Endothelial cell of umbilical vein (primary cell): Measurements from ENCODE around the gene KDM4C. TPM values are rescaled to one million over a fixed set of nuclear protein-coding genes. Genes with fewer than 3 reads are reported as not detected.

Experiments
- BruUV-seq: library from RNA; stranded (reverse); fragments of 400-500 nt; replicated peaks from 2 replicates; lab custom pipeline; 2021; lab: Mats Ljungman, UMichigan
- CTCF ChIA-PET: fragments of 300-600, 350-600 bp; sonication (Branson Sonifier 250); formaldehyde crosslinking; loops from one replicate; lab custom pipeline; 2021; ENCODE audit warnings: antibody characterized with exemption, inconsistent platforms; lab: Charles Lee
- POLR2A ChIA-PET: fragments of 300-600, 350-600 bp; sonication (Branson Sonifier 250); formaldehyde crosslinking; loops from one replicate; lab custom pipeline; 2021; ENCODE audit warnings: antibody characterized with exemption, inconsistent platforms; lab: Charles Lee
- DNase-seq: peaks from one replicate; pipeline ENCODE4 v3.0.0-alpha.2; 2011; ENCODE audit warnings: low read depth, low spot score
- FAIRE-seq: peaks from 2 replicates; lab custom pipeline; 2011; peaks lifted over from hg19 to GRCh38; lab: Jason Lieb, UNC
- H2AFZ ChIP-seq: 2 replicates; pipeline ENCODE4 v1.6.0; 2012; ENCODE audit warnings: low read depth, low read length, control low read depth, inconsistent platforms
- H3K27ac ChIP-seq: 2 replicates; pipeline ENCODE4 v1.5.1; 2011; ENCODE audit warnings: low read depth, mild to moderate bottlenecking, control low read depth, low read length, moderate library complexity; ENCODE audit not compliant: insufficient read depth
- H3K27me3 ChIP-seq, 2 experiments: 2 replicates each; pipeline versions ENCODE4 v1.6.0 to v1.6.1; 2011; ENCODE audit warnings: low read length in 2 of 2, mixed read lengths in 1 of 2; ENCODE audit not compliant: control insufficient read depth in 2 of 2, insufficient read depth in 2 of 2
- H3K36me3 ChIP-seq, 2 experiments: 2 replicates in 1 of 2; 3 replicates in 1 of 2; pipeline ENCODE4 v1.5.1; 2011; ENCODE audit warnings: low read length in 2 of 2, mild to moderate bottlenecking in 1 of 2, moderate library complexity in 1 of 2; ENCODE audit not compliant: control insufficient read depth in 2 of 2, insufficient read depth in 2 of 2; ENCODE audit errors: extremely low read depth in 1 of 2
- H3K4me1 ChIP-seq: 3 replicates; pipeline ENCODE4 v1.5.1; 2011; ENCODE audit warnings: mild to moderate bottlenecking, low read length; ENCODE audit not compliant: control insufficient read depth, insufficient read depth; ENCODE audit errors: extremely low read depth
- H3K4me2 ChIP-seq: 2 replicates; pipeline ENCODE4 v1.6.1; 2011; ENCODE audit warnings: low read length, control low read depth, mixed read lengths; ENCODE audit not compliant: insufficient read depth
- H3K4me3 ChIP-seq, 3 experiments: fragments of 200-600 bp in 1 of 3; sonication (generic), shearing (Covaris generic) in 1 of 3; replicated peaks in 1 of 3; 2 replicates each; pipeline ENCODE4 v1.5.1; 2011 to 2016; ENCODE audit warnings: control low read depth in 3 of 3, low read length in 3 of 3, mild to moderate bottlenecking in 2 of 3, inconsistent platforms in 1 of 3, low read depth in 1 of 3, moderate library complexity in 1 of 3; ENCODE audit not compliant: insufficient read depth in 1 of 3
- H3K79me2 ChIP-seq: 2 replicates; pipeline ENCODE4 v1.6.0; 2012; ENCODE audit warnings: low read length, inconsistent platforms; ENCODE audit not compliant: control insufficient read depth, insufficient read depth
- H3K9ac ChIP-seq: replicated peaks from 2 replicates; pipeline ENCODE3; 2011; ENCODE audit warnings: low read length, control low read depth; ENCODE audit not compliant: insufficient read depth; ENCODE audit errors: extremely low read depth
- H3K9me1 ChIP-seq: replicated peaks from 3 replicates; pipeline ENCODE4 v1.6.0; 2011; ENCODE audit warnings: mild to moderate bottlenecking, low read length; ENCODE audit not compliant: control insufficient read depth, insufficient read depth; ENCODE audit errors: extremely low read depth
- H3K9me3 ChIP-seq: replicated peaks from 2 replicates; pipeline ENCODE4 v1.5.1; 2012; ENCODE audit warnings: low read length, inconsistent platforms; ENCODE audit not compliant: control insufficient read depth, insufficient read depth
- H4K20me1 ChIP-seq: replicated peaks from 2 replicates; pipeline ENCODE3; 2011; ENCODE audit warnings: mild to moderate bottlenecking, low read length; ENCODE audit not compliant: control insufficient read depth, insufficient read depth; ENCODE audit errors: extremely low read depth
- CTCF ChIP-seq, 2 donors: IDR thresholded peaks; 1 replicate in 1 of 2; 2 replicates in 1 of 2; pipeline ENCODE4 v1.5.1; 2011; ENCODE audit warnings: low read length in 2 of 2, mild to moderate bottlenecking in 2 of 2, moderate library complexity in 2 of 2, control low read depth in 1 of 2, inconsistent platforms in 1 of 2, low read depth in 1 of 2; ENCODE audit not compliant: insufficient read depth in 1 of 2; ENCODE audit errors: extremely low read depth in 1 of 2
- EZH2 ChIP-seq: IDR thresholded peaks from 2 replicates; pipeline ENCODE4 v1.6.1; 2012; ENCODE audit warnings: borderline replicate concordance, low read depth, mild to moderate bottlenecking, moderate library complexity, low read length, inconsistent platforms; ENCODE audit not compliant: severe bottlenecking
- FOS ChIP-seq: IDR thresholded peaks from 2 replicates; pipeline ENCODE4 v1.6.1; 2011; ENCODE audit warnings: mild to moderate bottlenecking, low read length, moderate library complexity, borderline replicate concordance; ENCODE audit not compliant: insufficient read depth
- GATA2 ChIP-seq: IDR thresholded peaks from 2 replicates; pipeline ENCODE4 v1.7.0; 2011; ENCODE audit warnings: low read depth, mild to moderate bottlenecking, moderate library complexity, mixed read lengths, low read length; ENCODE audit not compliant: insufficient read length, insufficient read depth
- JUN ChIP-seq: IDR thresholded peaks from 2 replicates; pipeline ENCODE4 v1.6.1; 2011; ENCODE audit warnings: borderline replicate concordance, low read depth; ENCODE audit not compliant: insufficient read length, insufficient read depth
- MAX ChIP-seq: IDR thresholded peaks from 2 replicates; pipeline ENCODE4 v1.6.1; 2011; ENCODE audit not compliant: insufficient read depth, insufficient read length
- MYC ChIP-seq: IDR thresholded peaks from one replicate; pipeline ENCODE4 v1.6.1; 2011; ENCODE audit warnings: mild to moderate bottlenecking, low read depth, low read length
- POLR2A ChIP-seq: IDR thresholded peaks from 2 replicates; pipeline ENCODE4 v1.6.1; 2012; ENCODE audit warnings: low read depth, mild to moderate bottlenecking, control low read depth, low read length
- POLR2AphosphoS5 ChIP-seq: IDR thresholded peaks from 2 replicates; pipeline ENCODE4 v1.6.1; 2012; ENCODE audit warnings: low read depth, mild to moderate bottlenecking, control low read depth, low read length, moderate library complexity; ENCODE audit not compliant: insufficient read depth
- dilution Hi-C: fragments of 300-500 bp; cut with MboI; formaldehyde crosslinking; loops from one replicate; pipeline ENCODE4 v1.15.0; 2019; ENCODE audit warnings: low sequenced_read_pairs; ENCODE audit not compliant: extremely low pct_ligation_motif_present
- intact Hi-C: fragments of 100-400 bp; cut with micrococcal nuclease; formaldehyde crosslinking; loops from one replicate; pipeline ENCODE4 v1.10.0; 2022
- polyA plus RNA-seq, 4 experiments: library from polyadenylated mRNA; depleted of rRNA in 3 of 4; stranded (reverse) in 3 of 4; unstranded in 1 of 4; fragments of >200 nt; gene quantifications; 2 replicates each; pipeline versions ENCODE4 v1.2.1 to v1.2.3, GENCODE V29; 2011 to 2012; ENCODE audit warnings: missing spikeins in 1 of 4
- total RNA-seq: library from RNA; stranded (reverse); gene quantifications from 2 replicates; pipeline ENCODE4 v1.2.3, GENCODE V29; 2021

Gene KDM4C
- total and polyA plus RNA-seq, 2 donors (not counting 3 experiments of a cell fraction or from before 2014, with no cell fraction given) = 5.4 to 15.0 TPM

GRCh38 chr9:6758248-6758497 is 400 bp downstream of the KDM4C start:
- no peaks in the 10 kb centered on the region for H3K9me1 ChIP-seq
- H3K27me3 ChIP-seq = no peaks in the 10 kb centered on the region
- no peaks in the 10 kb centered on the region for H3K36me3 ChIP-seq
- DNase-seq = no peak
- peaks cover 10% of the 10 kb centered on the region for H3K4me1 ChIP-seq
- H3K9ac ChIP-seq = peak overlapping the region; percentile 97
- peaks cover 14% of the 10 kb centered on the region for H3K79me2 ChIP-seq
- dilution Hi-C loops = no loop called here
- H3K9me3 ChIP-seq = no peaks in the 10 kb centered on the region
- peak overlapping the region; percentile 94 for H2AFZ ChIP-seq
- FAIRE-seq = no peak
- H4K20me1 ChIP-seq = no peaks in the 10 kb centered on the region
- POLR2A ChIA-PET = interaction anchor here (1.2 to 2.0 kb wide), 2 partner anchors 21 to 76 kb away, joined by 4 to 7 read pairs; no protein-coding TSS in a partner anchor
- CTCF ChIA-PET = interaction anchor here (0.9 to 2.1 kb wide), 6 partner anchors 17 to 704 kb away, joined by 3 to 7 read pairs (median 5); no protein-coding TSS in a partner anchor
- no TSS peak for BruUV-seq
- TF ChIP-seq POLR2A = no peak
- no peak for TF ChIP-seq MAX
- TF ChIP-seq JUN = no peak
- TF ChIP-seq EZH2 = no peak
- TF ChIP-seq CTCF (IDR thresholded peaks at IDR 0.05; ENCODE audit: extremely low read depth in 1 of 2, insufficient read depth in 1 of 2, low read depth in 1 of 2, low read length in 2 of 2) = no peak
- no peak for TF ChIP-seq GATA2
- TF ChIP-seq POLR2AphosphoS5 = no peak
- no peak for TF ChIP-seq FOS
- no peak for TF ChIP-seq MYC
- H3K4me2 ChIP-seq = peak overlapping the region; percentile 85
- intact Hi-C loops = loop anchor here (2.0 to 5.0 kb wide), 3 partner anchors 23 to 144 kb away; no protein-coding TSS in a partner anchor
- H3K27ac ChIP-seq = peak overlapping the region; percentile 93
- peak overlapping the region; percentile 84 to 92 (median 87) for H3K4me3 ChIP-seq
